SK-N-SH treated with all-trans-retinoic acid at 6 μM for 48 hours (cell line): ENCODE data around the gene ERMARD.

Experiments used
- ARNTL ChIP-seq: fragments of 450-650 bp; formaldehyde crosslinking; IDR thresholded peaks from 2 replicates; pipeline ENCODE4 v1.5.0; 2020; ENCODE audit warnings: low read depth, mild to moderate bottlenecking, moderate library complexity, borderline replicate concordance
- CSDC2 ChIP-seq: fragments of 250-450 bp; sonication (Bioruptor Pico); IDR thresholded peaks from 2 replicates; pipeline ENCODE4 v1.5.0; 2020; ENCODE audit warnings: mild to moderate bottlenecking, moderate library complexity
- ISL1 ChIP-seq: fragments of 250-450 bp; sonication (Bioruptor Pico); IDR thresholded peaks from 2 replicates; pipeline ENCODE4 v2.1.2; 2022; ENCODE audit warnings: mild to moderate bottlenecking, moderate library complexity
- RARB ChIP-seq: fragments of 250-450 bp; sonication (Bioruptor Pico); IDR thresholded peaks from 2 replicates; pipeline ENCODE4 v1.8.0; 2021; ENCODE audit warnings: mild to moderate bottlenecking, moderate library complexity
- ZFP3 ChIP-seq: fragments of 250-450 bp; sonication (Bioruptor Pico); IDR thresholded peaks from 2 replicates; pipeline ENCODE4 v1.5.0; 2020; ENCODE audit warnings: mild to moderate bottlenecking, moderate library complexity
- ZFP30 ChIP-seq: fragments of 450-650 bp; formaldehyde crosslinking; IDR thresholded peaks from 2 replicates; pipeline ENCODE4 v1.5.0; 2022; ENCODE audit warnings: mild to moderate bottlenecking, moderate library complexity
- TF ChIP-seq, protein P1 (sequence below): fragments of 250-450 bp; sonication (Bioruptor Pico); IDR thresholded peaks from 2 replicates; pipeline ENCODE4 v1.5.1; 2020; ENCODE audit warnings: low read depth, mild to moderate bottlenecking, moderate library complexity
- TF ChIP-seq, protein P2 (sequence below): fragments of 250-450 bp; sonication (Bioruptor Pico); IDR thresholded peaks from 2 replicates; pipeline ENCODE4 v1.8.0; 2020; ENCODE audit warnings: mild to moderate bottlenecking, moderate library complexity, borderline replicate concordance
- TF ChIP-seq, protein P3 (sequence below): fragments of 250-450 bp; sonication (Bioruptor Pico); IDR thresholded peaks from 2 replicates; pipeline ENCODE4 v1.8.0; 2021; ENCODE audit warnings: low read depth, mild to moderate bottlenecking, moderate library complexity, borderline replicate concordance

DNA sequence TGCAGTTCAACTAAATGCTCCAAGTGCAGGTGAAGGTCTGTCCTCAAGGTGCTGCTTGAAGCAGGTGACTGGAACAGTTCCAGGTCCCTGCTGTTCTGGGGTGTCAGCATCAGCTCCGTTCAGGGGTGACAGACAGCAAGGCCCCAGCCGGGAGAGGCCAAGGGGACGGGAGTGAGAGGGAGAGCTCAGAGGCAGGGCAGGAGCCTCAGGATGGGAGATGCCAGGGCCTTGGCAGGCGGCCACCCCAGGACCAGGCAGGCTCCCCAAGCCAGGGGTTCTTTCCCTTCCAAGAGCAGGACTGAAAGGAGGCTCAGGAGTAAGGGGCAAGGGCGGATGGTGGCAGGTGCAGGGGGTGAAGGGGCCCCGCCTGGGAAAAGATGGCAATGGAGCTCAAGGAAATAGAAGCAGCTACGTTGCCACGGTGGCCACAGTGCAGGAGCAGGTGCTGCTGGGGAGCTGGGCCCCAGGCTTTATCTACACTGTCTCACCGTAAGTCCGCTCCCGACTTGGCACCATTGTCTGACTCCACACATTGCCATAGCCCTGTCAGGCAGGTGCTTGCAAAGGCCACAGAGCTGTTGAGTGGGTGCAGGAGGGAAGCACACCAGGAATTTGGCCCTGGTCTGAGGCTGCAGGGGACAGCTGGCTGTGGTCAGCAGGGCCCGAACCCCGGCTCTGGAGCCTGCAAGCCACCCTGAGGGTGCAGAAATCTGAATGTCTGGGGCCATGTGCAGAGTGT, 43.1 kb downstream of the ERMARD start:
- no peak for TF ChIP-seq RARB (CRISPR knock-in tag)
- TF ChIP-seq ISL1 (CRISPR knock-in tag): no peak
- TF ChIP-seq, protein P1, sequence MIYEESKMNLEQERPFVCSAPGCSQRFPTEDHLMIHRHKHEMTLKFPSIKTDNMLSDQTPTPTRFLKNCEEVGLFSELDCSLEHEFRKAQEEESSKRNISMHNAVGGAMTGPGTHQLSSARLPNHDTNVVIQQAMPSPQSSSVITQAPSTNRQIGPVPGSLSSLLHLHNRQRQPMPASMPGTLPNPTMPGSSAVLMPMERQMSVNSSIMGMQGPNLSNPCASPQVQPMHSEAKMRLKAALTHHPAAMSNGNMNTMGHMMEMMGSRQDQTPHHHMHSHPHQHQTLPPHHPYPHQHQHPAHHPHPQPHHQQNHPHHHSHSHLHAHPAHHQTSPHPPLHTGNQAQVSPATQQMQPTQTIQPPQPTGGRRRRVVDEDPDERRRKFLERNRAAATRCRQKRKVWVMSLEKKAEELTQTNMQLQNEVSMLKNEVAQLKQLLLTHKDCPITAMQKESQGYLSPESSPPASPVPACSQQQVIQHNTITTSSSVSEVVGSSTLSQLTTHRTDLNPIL: no peak
- TF ChIP-seq, protein P2, sequence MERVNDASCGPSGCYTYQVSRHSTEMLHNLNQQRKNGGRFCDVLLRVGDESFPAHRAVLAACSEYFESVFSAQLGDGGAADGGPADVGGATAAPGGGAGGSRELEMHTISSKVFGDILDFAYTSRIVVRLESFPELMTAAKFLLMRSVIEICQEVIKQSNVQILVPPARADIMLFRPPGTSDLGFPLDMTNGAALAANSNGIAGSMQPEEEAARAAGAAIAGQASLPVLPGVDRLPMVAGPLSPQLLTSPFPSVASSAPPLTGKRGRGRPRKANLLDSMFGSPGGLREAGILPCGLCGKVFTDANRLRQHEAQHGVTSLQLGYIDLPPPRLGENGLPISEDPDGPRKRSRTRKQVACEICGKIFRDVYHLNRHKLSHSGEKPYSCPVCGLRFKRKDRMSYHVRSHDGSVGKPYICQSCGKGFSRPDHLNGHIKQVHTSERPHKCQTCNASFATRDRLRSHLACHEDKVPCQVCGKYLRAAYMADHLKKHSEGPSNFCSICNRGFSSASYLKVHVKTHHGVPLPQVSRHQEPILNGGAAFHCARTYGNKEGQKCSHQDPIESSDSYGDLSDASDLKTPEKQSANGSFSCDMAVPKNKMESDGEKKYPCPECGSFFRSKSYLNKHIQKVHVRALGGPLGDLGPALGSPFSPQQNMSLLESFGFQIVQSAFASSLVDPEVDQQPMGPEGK (CRISPR knock-in tag): no peak
- TF ChIP-seq, protein P3, sequence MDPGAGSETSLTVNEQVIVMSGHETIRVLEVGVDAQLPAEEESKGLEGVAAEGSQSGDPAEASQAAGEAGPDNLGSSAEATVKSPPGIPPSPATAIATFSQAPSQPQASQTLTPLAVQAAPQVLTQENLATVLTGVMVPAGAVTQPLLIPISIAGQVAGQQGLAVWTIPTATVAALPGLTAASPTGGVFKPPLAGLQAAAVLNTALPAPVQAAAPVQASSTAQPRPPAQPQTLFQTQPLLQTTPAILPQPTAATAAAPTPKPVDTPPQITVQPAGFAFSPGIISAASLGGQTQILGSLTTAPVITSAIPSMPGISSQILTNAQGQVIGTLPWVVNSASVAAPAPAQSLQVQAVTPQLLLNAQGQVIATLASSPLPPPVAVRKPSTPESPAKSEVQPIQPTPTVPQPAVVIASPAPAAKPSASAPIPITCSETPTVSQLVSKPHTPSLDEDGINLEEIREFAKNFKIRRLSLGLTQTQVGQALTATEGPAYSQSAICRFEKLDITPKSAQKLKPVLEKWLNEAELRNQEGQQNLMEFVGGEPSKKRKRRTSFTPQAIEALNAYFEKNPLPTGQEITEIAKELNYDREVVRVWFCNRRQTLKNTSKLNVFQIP: no peak
- TF ChIP-seq CSDC2 (CRISPR knock-in tag): no peak
- no peak for TF ChIP-seq ZFP30 (CRISPR knock-in tag)
- TF ChIP-seq ARNTL (CRISPR knock-in tag): no peak
- no peak for TF ChIP-seq ZFP3
